Stimulated activated CD8-positive, alpha-beta memory T cell treated with anti-CD3 and anti-CD28 coated beads, Interleukin-4, amount 100 ng/mL, for 48 hours (primary cell): Measurements from ENCODE around the gene AKR7A2.
A peak's percentile ranks its signal among the peaks of the same experiment; 100 is the strongest.
"Not testable (repeated sequence)": the region's sequence is repeated elsewhere in the genome, so short reads cannot be mapped to it uniquely, and the experiment has no call there.

Source experiments
- DNase-seq: peaks from one replicate; pipeline ENCODE4 v3.0.0-alpha.2; 2020

Gene AKR7A2

GRCh38 chr1:19294638-19295037 is 17.3 kb downstream of the AKR7A2 start:
- DNase-seq, result no peak

GRCh38 chr1:19289244-19289643 is 22.7 kb downstream of the AKR7A2 start:
- no peak for DNase-seq

DNA sequence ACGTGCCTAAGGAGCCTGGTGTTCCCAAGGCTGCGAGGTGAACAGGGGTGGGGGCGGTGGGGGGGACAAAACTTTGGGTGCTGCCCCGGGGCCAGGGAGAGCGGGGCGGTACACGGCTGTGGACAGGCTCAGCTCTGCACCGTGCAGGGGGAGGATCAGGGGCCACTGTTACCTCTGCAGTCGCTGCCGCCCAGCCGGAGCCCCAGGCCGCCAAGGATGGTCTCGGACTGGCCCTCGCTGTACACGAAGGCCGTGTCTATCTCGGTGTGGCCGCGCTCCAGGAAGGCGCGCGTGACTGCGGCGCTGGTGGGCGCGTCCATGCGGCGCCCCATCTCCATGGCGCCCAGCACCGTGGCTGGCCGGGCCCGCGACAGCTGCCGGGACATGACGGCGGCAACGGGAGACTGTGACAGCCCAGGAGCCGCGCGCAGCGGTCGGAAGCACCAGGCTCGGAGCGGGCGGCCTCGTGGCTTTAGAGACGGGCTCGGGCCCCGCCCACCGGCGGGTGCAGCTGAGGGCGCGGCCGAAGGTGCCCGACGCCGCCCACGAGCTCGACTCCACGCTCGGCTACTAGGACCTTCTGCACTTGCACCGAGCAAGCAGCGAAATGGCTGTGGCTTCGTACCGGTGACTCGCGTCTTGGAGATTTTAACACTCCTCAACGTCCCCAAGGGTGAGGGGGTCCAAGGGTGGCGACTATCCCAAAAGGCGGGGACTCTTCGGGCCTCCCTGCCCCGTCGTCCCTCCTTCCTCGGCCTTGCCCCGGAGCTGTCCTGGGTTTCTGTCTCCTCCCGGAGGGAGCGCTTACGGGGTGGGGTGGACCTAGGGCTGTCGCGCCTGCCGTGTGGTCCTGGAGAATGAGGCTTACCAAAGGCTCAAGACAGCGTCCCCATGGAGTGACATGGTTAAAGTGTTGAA is 23.4 kb downstream of the AKR7A2 start, which contains the start of gene AKR7A3:
Gene AKR7A3 (minus strand): TSS at position 447 of the 918 bp plus-strand sequence. CDS start 61 bp downstream, at position 386.
- peak; percentile 75 for DNase-seq

DNA sequence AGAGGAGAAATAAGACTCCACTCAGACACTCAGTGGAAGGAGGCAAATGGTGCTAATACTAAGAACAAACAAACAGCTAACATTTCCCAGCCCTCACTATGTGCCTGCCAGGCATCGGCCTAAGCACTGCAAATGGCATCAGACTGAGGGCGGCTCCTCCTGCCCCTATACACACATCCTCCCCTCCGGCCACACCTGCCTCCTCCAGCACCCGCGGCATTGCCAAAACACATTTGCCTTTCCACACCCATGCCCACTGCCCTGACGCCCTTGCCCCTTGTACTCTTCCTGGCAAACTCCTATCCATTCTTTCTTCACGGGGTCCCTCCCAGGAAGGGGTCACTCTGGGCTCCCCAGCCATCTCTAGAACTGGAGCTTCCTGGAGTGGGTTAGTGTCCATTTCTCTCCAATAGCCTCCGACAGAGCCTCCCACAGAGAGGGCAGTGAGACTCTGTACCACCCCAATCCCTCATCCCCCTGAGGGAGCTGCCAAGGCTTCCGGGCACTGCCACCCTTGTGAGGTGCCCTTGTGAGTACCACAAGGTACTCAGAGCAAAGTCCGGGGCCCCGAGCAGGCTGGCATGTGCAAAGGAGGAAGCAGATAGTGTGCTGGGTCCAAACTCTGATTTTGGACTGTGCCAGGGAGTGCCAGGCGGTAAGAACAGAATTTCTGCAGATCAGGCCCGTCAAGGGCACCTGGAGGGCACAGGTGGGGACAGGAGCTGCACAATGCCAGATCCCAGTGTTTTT is 24.3 kb downstream of the AKR7A2 start:
- DNase-seq, result no peak

GRCh38 chr1:19285807-19286206 is 26.1 kb downstream of the AKR7A2 start:
- DNase-seq, result not testable (repeated sequence)

DNA sequence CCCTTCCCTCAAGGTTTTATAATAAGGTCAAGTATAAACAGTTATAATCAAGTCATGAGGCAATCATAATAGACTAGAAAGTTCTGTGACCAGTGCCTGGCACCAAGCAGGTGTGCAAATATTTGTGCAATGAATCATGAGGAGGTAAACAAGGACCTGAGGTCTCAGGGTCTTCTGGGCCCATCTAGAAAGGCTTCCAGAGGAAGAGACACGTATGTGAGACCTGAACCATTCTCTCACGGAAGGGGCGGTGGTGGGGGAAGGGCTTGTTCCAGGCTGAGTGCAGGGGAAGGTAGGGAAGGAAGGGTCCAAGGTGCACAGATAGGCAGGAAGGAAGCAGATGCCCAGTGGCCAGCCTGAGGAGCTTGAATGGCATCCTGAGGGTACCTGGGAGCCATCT is 26.6 kb downstream of the AKR7A2 start:
- not testable (repeated sequence) for DNase-seq

DNA sequence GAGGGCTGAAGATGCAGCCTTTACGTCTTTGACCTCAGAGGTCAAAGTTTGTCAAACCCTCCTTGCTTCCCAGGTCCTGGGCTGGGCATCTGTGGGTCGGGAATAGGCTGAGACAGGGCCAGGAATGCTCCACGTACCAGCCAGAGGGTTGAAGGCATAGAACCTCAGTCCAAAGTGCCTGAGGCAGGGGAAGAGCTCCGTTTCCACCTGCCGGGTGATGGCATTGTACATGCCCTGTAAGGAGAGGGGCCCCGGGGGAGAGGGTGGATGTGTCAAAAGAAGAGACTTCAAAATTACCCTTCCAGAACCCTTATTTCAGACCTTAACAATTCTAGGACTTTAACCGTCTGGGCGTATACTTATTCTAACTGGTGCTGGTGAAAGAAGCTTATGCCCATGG is 27.1 kb downstream of the AKR7A2 start:
- DNase-seq, result no peak

DNA sequence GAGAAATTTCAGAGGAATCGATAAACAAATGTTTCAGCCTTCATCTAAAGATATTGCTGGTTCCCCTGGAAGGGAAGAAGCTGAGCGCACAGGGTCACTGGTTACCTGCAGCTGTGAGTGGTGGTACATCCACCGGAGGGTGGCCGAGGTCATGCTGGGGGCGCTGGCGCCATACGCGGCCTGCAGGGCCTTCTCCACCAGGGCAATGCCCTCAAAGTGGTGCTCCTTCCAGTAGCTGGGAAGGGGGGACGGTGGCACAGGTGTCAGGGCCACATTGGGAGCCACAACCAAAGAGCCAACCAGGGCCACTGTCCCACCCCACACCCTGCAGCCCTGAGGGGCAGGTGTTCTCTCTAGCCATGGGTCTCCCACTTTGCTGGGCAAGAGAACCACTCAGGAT is 28.1 kb downstream of the AKR7A2 start:
- no peak for DNase-seq

GRCh38 chr1:19274636-19275035 is 37.3 kb downstream of the AKR7A2 start:
- DNase-seq, result no peak

- DNase-seq, result not testable (repeated sequence)
These were observed 38.0 kb downstream of the AKR7A2 start for GRCh38 chr1:19273844-19274531.

- DNase-seq, result no peak
These were observed 38.7 kb downstream of the AKR7A2 start for GRCh38 chr1:19273106-19273843.

DNA sequence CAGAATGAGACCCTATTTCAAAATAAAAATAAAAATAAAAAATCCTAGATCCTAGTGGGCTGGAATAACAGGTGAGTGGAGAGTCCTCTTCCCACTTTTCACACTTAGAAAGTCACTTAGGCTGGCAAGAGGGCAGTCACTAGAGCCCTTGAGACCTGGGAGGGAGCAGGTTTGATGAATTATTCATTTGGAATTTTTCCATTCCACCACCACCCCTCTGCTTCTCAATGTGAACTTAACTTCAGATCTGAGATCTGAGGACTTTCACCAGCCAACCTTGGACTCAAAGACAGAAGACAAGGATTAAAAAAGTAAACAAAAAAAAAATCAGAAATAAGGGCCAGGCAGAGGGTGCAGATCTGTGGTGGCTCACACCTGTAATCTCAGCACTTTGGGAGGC is 39.9 kb downstream of the AKR7A2 start:
- no peak for DNase-seq

DNA sequence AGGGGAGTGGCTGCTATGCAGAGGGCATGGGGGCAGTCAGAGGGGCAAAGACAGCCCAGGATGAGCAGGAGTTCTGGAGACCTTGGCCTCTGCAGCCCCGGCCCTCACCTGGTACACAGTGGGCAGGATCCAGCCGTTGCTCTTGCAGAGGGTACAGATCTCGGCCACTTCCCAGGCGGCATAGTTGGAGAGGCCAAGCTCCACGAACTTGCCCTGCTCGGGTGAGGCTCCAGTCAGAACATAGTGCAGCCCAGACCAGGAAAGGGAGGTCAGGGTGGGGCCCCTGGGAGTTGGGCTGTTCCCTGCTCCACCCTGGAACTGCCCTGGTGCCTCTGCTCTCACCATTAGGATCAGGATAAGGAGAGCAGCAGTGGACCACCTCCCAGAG is 41.6 kb downstream of the AKR7A2 start:
- DNase-seq, result not testable (repeated sequence)

GRCh38 chr1:19269427-19270342 is 42.3 kb downstream of the AKR7A2 start:
- DNase-seq, result not testable (repeated sequence)

- DNase-seq, result no peak
These were observed 43.5 kb downstream of the AKR7A2 start for GRCh38 chr1:19268445-19268844.

- no peak for DNase-seq
These were observed 49.2 kb downstream of the AKR7A2 start for GRCh38 chr1:19262744-19263143.

DNA sequence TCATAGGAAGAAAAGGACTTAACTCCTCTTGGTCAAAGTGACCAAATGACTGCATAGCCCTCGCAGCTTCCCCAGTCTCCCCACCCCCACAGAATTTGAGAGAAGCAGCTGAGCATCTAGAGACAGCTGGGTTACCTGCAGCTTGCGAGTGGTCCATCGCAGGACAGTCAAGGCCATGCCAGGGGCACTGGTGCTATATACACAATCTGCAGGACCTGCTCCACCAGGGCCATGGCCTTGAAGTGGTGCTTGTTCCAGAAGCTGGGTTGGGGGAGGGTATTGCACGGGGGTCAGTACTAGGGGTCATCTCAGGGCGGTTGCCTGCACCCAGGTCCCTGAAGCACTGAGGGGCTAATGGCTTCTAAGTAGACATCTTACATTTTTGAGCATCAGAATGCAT is 49.9 kb downstream of the AKR7A2 start:
- DNase-seq, result no peak

DNA sequence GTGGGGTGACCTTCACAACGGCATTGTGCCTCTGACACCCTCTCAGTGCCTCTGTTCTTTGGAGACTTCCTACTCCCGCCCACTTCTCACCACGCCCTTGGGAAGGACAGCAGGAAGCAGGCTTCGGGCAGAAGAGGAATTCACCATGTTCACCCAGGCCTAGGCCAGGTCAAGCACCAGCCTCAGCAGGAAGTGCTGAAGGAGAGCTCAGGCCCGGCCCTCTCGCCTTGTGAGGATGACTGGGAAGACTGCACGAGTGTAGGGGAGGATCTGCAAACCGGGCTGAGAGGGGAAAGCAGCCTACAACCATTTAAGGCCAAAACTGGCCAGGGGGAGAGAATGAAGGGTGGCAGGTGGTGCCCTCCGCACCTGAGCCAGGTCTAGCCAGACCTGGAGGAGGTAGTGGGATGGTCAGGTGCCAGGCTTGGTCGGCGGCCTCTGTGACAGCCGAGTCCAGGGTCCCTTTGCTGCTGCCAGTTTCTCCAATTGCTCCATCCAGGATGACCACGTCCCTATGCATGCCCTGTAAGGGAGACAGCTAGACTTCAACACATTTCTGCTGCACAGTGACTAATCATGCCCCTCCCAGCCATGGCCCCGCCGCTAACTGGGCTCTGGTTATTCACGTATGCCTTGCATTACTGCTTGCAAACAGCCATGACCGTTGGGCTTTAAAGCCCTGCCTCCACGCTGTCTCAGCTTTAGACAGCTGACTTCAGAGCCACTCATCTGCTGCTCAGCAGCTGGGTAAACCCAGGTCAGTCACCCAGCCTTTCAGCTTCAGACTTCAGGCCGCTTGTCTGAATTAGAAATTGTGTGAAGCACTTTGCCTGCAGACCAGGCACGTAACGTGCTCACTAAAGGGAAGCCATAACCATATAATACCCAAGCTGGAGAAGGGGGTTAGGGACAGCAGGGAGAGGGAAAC is 51.5 kb downstream of the AKR7A2 start:
- no peak for DNase-seq

GRCh38 chr1:19258353-19258752 is 53.6 kb downstream of the AKR7A2 start:
- DNase-seq, result no peak
